PC-3 (cell line): ENCODE results near the gene HEXIM1. TPM values are rescaled to one million over a fixed set of nuclear protein-coding genes. Genes with fewer than 3 reads are reported as not detected.

ENCODE experiments used
- ATAC-seq: fragments of 200-7000 bp; cut with Tn5 transposase; 2 replicates; pipeline ENCODE4 v1.9.1; 2020; ENCODE audit warnings: mild to moderate bottlenecking, moderate library complexity
- BruUV-seq: library from RNA; stranded (reverse); fragments of 400-500 nt; replicated peaks from 2 replicates; lab custom pipeline; 2021; lab: Mats Ljungman, UMichigan
- CTCF ChIA-PET: fragments of 300-600 bp; sonication (Branson Sonifier 250); formaldehyde crosslinking; loops from one replicate; lab custom pipeline; 2022; ENCODE audit warnings: antibody characterized with exemption; lab: Charles Lee
- POLR2A ChIA-PET: fragments of 300-600 bp; sonication (Branson Sonifier 250); formaldehyde crosslinking; loops from one replicate; lab custom pipeline; 2022; ENCODE audit warnings: antibody characterized with exemption; ENCODE audit not compliant: unreplicated experiment; lab: Charles Lee
- DNase-seq: peaks from one replicate; pipeline ENCODE4 v3.0.0-alpha.2; 2015
- H2AFZ ChIP-seq: fragments of 300-600 bp; sonication (generic); 2 replicates; pipeline ENCODE4 v1.6.0; 2016; ENCODE audit warnings: antibody characterized with exemption, low read length
- H3F3A ChIP-seq: fragments of 300-600 bp; sonication (generic); one replicate; pipeline ENCODE4 v1.6.0; 2017; ENCODE audit warnings: antibody characterized with exemption, low read length, control low read depth, mild to moderate bottlenecking; ENCODE audit not compliant: unreplicated experiment
- H3K27ac ChIP-seq: fragments of 300-600 bp; sonication (generic); 2 replicates; pipeline ENCODE4 v1.5.1; 2016; ENCODE audit warnings: mild to moderate bottlenecking, low read length
- H3K27me3 ChIP-seq: fragments of 300-600 bp; sonication (generic); 2 replicates; pipeline ENCODE4 v1.6.1; 2016; ENCODE audit warnings: low read length, mixed read lengths
- H3K36me3 ChIP-seq: fragments of 300-600 bp; sonication (generic); 2 replicates; pipeline ENCODE4 v1.6.1; 2016; ENCODE audit warnings: low read depth, mixed run types, low read length, mixed read lengths
- H3K4me1 ChIP-seq: fragments of 300-600 bp; sonication (generic); 2 replicates; pipeline ENCODE4 v1.5.1; 2016; ENCODE audit warnings: low read length; ENCODE audit not compliant: insufficient read depth
- H3K4me2 ChIP-seq: fragments of 300-600 bp; sonication (generic); 2 replicates; pipeline ENCODE4 v1.6.0; 2016; ENCODE audit warnings: low read length
- H3K4me3 ChIP-seq: fragments of 300-600 bp; sonication (generic); 2 replicates; pipeline ENCODE4 v1.5.1; 2016; ENCODE audit warnings: mild to moderate bottlenecking, low read length, mixed read lengths
- H3K79me2 ChIP-seq: fragments of 300-600 bp; sonication (generic); 2 replicates; pipeline ENCODE4 v1.6.1; 2017; ENCODE audit warnings: low read length, mixed read lengths
- H3K9ac ChIP-seq: fragments of 300-600 bp; sonication (generic); 2 replicates; pipeline ENCODE4 v1.6.0; 2016; ENCODE audit warnings: mild to moderate bottlenecking, low read length
- H3K9me2 ChIP-seq: fragments of 300-600 bp; sonication (generic); replicated peaks from 2 replicates; pipeline ENCODE4 v1.6.1; 2016; ENCODE audit warnings: mixed run types, low read length, mixed read lengths
- H3K9me3 ChIP-seq: fragments of 300-600 bp; sonication (generic); 2 replicates; pipeline ENCODE4 v1.6.1; 2016; ENCODE audit warnings: low read length, mixed read lengths
- H4K20me1 ChIP-seq: fragments of 300-600 bp; sonication (generic); 2 replicates; pipeline ENCODE4 v1.6.1; 2016; ENCODE audit warnings: low read length, mixed read lengths
- CTCF ChIP-seq: fragments of 300-600 bp; sonication (generic); conservative IDR thresholded peaks from 2 replicates; pipeline ENCODE4 v1.5.1; 2017; ENCODE audit warnings: antibody characterized with exemption, low read depth, mild to moderate bottlenecking, low read length
- EZH2 ChIP-seq: fragments of 300-600 bp; sonication (generic); IDR thresholded peaks from one replicate; pipeline ENCODE4 v1.6.1; 2017; ENCODE audit warnings: antibody characterized with exemption, mild to moderate bottlenecking, low read length; ENCODE audit not compliant: unreplicated experiment
- EZH2phosphoT487 ChIP-seq: fragments of 300-600 bp; sonication (generic); IDR thresholded peaks from 2 replicates; pipeline ENCODE4 v1.6.1; 2018; ENCODE audit warnings: mild to moderate bottlenecking, antibody characterized with exemption, low read length, borderline replicate concordance
- intact Hi-C: fragments of 100-400 bp; cut with micrococcal nuclease; formaldehyde crosslinking; loops from 2 replicates; pipeline ENCODE4 v1.9.0; 2023
- total RNA-seq: library from RNA; depleted of rRNA; stranded (reverse); fragments of >200 nt; gene quantifications from 2 replicates; pipeline ENCODE4 v1.2.3, GENCODE V29; 2014

Gene HEXIM1
- total RNA-seq, 1 experiment from 2014 or later = 47.3 TPM

GRCh38 chr17:45147581-45148182 is 593 bp upstream of the HEXIM1 start:
- Histone ChIP-seq H4K20me1 (peaks cover 34% of the 10 kb centered on the region), H3K27ac (peak overlapping the region; percentile 90), H3K36me3 (0 out of 2 replicates have a peak, but pooled peaks cover 4% of the 10 kb centered on the region), H3K79me2 (peaks cover 50% of the 10 kb centered on the region), H3K4me1 (peaks cover 27% of the 10 kb centered on the region), H3K9me3 (no peaks in the 10 kb centered on the region), H3K27me3 (no peaks in the 10 kb centered on the region), H3K9ac (peak overlapping the region; percentile 95), H3F3A (peaks cover 8% of the 10 kb centered on the region), H3K4me2 (peak overlapping the region; percentile 88), H2AFZ (peak overlapping the region; percentile 92), H3K4me3 (peak overlapping the region; percentile 76), H3K9me2 (no peaks in the 10 kb centered on the region)
- BruUV-seq = TSS peak; percentile 55
- TF ChIP-seq EZH2 (no peak), EZH2phosphoT487 (no peak), CTCF (no peak)
- ATAC-seq (peak; percentile 19), DNase-seq (peak; percentile 94)
- intact Hi-C loops = loop anchor here (1.0 kb wide), 4 partner anchors 12 to 51 kb away; partner anchors contain the start of genes ACBD4 and HEXIM2
- ChIA-PET CTCF (interaction anchor here (0.6 to 5.3 kb wide), 8 partner anchors 11 to 53 kb away, joined by 3 to 153 read pairs (median 18); partner anchors contain the start of genes ACBD4 and HEXIM2), POLR2A (interaction anchor here (0.5 to 4.2 kb wide), 13 partner anchors 12 to 440 kb away, joined by 3 to 77 read pairs (median 16); partner anchors contain the start of genes ACBD4, HEXIM2 and MAP3K14)

- Histone ChIP-seq H3K27me3 (no peaks in the 10 kb centered on the region), H3K4me1 (peaks cover 27% of the 10 kb centered on the region), H2AFZ (no peak overlapping the region), H3K4me3 (peak overlapping the region; percentile 91), H3K27ac (peak overlapping the region; percentile 3; the same call in 1 of the 2 replicates), H3K9me3 (no peaks in the 10 kb centered on the region), H3K79me2 (peaks cover 58% of the 10 kb centered on the region), H3F3A (peaks cover 8% of the 10 kb centered on the region), H3K4me2 (peak overlapping the region; percentile 92), H3K36me3 (0 out of 2 replicates have a peak, but pooled peaks cover 4% of the 10 kb centered on the region), H4K20me1 (peaks cover 34% of the 10 kb centered on the region), H3K9me2 (no peaks in the 10 kb centered on the region), H3K9ac (peak overlapping the region; percentile 76)
- DNase-seq (peak; percentile 91), ATAC-seq (peak; percentile 35)
- POLR2A ChIA-PET = interaction anchor here (0.6 to 4.2 kb wide), 19 partner anchors 9 to 326 kb away, joined by 3 to 77 read pairs (median 10); partner anchors contain the start of genes ACBD4, HEXIM2, MAP3K14 and NMT1
- intact Hi-C loops = no loop called here
- CTCF ChIA-PET = interaction anchor here (0.5 to 5.3 kb wide), 14 partner anchors 9 to 276 kb away, joined by 3 to 153 read pairs (median 4); partner anchors contain the start of genes ACBD4, C1QL1 and HEXIM2
- no peak for TF ChIP-seq EZH2
- peak; percentile 96 for TF ChIP-seq CTCF
- BruUV-seq = TSS peak; percentile 4
These were observed 878 bp downstream of the HEXIM1 start for GRCh38 chr17:45149037-45149668.
